Measurements from ENCODE around the gene HGD.
"Not testable (repeated sequence)": the region's sequence is repeated elsewhere in the genome, so short reads cannot be mapped to it uniquely, and the experiment has no call there.

Gene HGD

DNA sequence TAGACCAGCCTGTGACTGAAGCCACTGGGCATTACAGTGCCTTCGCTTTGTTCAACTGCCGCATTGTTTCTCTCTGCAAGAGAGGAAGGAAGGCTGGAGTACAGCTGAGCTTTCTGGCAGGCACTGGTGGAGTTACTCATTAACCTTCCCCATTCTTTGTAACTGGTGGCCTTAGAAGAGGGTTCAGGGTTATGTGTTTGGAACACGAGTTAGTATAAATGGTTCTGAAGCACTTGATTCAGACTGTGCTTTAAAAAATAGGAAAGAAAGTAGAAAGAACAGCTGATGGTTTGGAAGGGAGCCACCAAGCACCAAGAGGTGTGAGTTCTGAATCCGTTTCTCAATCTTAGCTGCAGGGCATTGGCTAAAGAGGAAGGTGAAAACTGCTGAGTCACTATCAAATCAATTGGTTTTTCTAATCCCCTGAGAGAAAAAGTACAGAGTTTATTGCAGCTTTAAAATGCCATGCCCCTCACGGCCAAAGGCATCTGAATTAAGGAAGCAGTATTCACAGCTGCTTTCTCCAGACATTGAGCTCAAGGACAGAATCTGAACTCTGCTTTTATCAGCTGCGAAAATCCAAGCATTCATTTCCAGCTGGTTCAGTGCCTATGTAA lies 3.6 kb downstream of the HGD start:
- no peak for DNase-seq

DNA sequence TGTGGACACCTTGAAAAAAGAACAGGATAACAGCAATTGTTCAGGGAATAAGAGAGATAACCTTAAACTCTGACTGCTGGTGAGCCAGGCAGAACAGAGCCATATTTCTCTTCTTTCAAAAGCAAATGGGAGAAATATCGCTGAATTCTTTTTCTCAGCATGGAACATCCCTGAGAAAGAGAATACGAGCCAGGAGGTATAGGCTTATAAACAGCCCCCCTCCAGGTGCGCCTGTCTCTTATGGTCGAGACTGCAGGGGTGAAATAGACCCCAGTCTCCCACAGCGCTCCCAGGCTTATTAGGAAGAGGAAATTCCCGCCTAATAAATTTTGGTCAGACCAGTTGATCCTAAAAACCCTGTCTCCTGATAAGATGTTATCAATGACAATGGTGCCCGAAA lies 4.8 kb downstream of the HGD start:
- DNase-seq = not testable (repeated sequence)

DNA sequence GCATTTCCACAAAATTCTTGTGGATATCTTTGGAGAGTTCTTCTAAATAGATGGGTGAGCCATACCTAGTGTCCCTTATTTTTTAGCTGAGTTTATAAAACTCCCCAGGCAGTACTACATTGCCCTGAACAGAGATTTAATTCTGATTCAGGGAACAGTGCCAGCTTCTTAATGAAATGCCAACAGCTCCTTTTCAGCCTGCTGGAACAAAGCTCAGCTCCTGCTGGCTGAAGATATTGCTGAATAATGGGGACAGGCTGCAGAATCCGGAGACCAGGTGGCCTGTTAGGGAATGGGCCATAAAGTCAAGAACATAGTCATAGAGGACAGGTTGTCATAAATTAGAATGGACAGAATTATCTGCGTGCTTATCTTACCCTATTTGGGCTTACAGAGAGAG lies 8.9 kb downstream of the HGD start:
- no peak for DNase-seq

DNA sequence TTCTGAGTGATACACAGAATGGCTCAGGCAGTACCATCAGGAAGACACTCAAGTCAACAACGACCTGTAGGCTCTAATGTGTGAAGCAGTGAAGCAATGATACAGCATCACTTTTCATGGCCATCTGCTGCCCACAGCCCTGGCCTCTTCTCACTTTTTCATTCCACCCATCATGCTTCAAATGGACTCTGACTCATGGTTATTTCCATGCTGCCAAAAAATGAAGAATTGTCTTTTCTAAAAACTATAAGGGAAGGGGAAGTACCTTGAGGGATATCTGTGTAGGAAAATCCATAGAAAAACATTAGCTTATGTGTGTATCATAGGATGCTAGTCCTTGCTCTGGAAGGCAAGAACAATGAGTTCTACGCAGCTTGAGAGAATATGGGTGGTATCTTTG lies 11.5 kb downstream of the HGD start:
- no peak for DNase-seq

DNA sequence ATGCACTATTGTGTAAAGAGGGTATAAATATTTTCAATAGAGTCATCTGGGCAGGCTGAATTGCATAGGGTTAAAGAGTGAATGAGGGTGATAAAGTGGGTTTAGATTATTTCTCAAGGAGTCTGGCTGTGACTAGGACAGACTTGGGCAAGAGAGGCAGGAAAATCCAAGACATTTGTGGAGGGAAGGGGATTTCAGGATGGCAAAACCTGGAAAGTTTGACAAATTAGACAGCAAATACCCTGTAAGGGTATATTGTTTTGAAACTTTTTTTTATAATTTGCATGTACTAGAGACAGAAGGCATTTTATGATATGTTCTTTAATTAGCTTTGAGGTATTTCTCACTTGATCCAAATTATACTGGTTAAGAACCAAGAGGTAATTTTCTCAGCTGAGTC lies 17.1 kb downstream of the HGD start:
- no peak for DNase-seq

DNA sequence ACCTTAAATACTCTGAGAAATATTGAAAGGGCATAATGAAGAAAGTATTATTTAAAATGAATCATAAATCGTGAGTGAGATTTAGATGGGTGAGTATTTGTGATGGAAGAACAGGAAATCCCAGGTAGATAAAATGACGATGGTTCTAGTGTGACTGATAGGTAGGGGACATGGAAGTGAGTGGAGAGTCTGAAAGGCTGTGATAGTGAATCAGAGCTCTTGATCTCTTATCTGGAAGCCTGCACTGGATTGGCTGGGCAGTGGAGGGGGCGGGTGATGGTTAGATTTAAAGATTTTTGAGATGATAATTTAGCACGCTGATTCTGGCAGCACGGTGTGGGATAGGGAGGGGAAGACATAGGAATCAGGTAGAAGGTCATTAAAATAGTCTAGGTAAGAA lies 20.1 kb downstream of the HGD start:
- DNase-seq = no peak

DNA sequence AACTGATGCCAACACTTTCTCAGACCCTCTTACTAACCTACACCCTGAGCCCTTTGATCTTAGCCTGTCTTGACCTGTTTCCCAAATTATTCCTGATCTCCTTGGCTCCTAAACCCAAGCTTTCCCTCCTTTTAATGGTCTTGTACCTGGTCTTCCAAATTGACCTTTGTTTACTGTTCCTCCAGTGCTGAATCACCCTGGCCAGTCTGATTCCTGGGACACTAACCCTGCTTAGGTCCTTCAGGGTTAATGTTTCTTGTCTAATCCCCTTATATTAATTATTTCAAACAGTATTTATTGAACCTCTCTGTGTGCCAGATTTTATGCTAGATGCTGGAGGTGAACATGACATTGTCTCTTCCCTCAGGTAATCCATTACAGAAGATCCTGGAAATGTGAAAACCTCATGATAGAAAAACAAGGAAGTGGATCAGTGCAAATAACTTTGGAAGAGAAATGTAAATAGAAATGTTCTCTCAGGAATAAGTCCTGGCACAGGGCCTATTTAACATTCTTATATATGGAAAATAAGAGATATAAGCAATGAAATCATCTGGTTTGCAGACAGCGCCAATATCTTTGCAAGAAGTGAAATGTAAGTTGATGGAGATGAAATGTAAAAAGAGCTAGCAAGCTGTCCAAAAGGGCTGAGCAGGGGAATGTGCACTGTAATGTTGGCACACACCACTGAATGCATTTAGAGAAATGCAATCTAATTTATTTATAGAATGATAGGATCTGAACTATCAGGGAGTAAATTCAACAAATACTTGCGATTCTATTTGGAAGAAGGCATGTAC lies 20.7 kb downstream of the HGD start:
- no peak for DNase-seq

DNA sequence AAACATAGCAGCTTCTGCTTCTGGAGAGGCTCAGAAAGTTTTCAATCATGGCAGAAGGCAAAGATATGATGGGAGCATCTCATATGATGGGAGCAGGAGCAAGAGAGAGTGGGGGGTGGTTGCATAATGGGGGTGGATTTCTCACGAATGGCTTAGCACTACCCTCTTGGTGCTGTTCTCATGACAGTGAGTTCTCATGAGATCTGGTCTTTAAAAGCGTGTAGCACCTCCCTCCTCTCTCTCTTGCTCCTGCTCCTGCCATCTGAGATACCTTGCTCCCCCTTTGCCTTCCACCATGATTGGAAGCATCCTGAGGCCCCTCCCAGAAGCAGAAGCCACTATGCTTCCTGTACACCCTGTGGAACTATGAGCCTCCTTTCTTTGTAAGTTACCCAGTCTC lies 22.2 kb downstream of the HGD start:
- DNase-seq = no peak

DNA sequence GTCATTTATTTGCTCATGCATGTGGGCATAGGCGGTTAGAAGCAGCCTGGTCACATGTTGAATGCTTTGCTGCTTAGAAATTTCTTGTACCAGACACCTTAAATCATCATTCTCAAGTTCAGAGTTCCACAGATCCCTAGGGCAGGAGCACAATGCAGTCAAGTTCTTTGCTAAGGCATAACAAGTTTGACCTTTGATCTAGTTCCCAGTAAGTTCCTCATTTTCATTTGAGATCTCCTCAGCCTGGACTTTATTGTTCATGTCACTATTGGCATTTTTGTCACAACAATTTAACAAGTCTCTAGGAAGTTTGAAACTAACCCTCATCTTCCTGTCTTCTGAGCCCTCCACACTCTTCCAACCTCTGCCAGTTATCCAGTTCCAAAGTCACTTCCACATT lies 22.8 kb downstream of the HGD start:
- DNase-seq = no peak

DNA sequence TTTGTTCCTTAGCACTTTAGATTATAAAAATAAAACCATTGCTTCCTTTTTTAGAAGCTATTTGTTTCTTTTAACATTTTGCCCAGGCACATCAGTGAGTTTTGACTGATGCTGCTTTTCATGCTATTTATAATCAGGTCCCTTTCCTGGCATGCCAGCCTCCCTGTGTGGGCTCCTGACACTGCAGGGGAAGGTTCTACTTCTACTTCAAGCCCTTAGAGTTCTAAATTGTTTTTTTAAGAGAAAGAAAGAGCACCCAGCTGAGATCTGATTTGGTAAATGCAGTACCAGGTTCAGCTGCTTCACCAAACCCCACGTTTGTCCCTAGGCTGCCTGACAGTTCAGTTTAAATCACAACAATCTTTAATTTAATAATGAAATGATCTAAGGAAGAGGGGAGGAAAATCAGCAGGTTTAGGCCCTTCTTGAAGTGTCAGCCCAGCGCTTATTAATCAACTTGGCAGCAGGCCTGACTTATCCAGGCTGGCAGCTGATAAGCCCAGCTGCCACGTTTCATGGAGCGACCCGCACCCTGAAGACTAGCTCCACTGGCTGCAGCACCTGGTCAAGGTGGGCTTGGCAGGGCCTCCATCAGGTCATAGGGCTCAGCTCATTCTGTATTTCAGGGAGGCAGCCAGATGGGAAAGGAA lies 29.0 kb downstream of the HGD start:
- DNase-seq = no peak

DNA sequence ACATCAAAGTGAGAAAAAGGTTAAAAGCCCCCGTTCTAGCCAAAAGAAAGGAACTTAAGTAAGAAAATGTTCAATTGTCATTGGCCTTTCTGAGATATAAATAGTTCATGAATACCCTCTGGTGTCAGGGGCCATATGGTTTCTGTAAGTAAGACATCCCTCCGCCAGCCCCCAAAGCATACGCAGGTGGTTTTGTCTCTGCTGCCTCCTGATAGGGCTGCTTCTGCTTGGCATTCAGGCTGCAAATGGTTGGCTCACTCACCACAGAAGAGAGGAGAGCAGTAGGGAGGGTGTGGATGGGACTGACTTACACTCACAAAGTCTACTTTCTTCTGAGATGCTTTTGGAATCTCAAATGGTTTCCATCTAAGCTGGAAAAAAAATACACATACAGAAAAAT lies 29.8 kb downstream of the HGD start:
- no peak for DNase-seq

DNA sequence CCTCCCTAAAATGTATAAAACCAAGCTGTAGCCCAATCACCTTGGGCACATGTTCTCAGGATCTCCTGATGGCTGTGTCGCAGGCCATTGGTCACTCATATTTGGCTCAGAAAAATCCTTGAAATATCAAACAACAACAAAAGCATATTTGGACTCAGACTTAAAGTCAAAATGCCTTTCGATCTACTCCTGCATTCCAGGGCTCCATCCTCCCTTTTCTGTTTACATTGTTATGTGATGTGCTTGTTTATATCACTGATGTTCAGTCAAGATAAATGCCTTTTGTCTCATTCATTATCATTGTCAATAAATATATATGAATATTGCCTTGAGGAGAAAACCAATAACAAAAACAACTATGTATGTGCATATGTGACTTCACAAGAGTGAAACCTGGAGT lies 31.7 kb downstream of the HGD start:
- no peak for DNase-seq

DNA sequence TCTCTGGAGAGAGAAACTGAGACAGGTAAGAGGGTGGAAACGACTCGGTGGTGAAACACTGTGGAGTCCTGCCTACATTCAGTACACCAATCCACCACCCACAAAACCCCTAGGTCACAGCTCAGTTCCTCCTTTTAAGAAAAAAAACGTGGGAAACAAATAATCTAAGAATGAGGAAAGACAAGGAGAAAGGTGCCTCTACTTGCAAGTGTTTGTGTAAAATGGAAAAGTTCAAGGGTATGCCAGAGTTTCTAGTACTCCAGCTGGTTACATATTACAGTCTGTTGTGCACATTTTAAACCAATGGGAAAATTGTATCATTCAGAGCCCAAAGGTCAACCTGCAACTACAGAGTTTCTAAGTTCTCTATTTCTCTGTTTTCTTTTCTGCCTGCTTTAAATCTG lies 32.2 kb downstream of the HGD start:
- DNase-seq = no peak

DNA sequence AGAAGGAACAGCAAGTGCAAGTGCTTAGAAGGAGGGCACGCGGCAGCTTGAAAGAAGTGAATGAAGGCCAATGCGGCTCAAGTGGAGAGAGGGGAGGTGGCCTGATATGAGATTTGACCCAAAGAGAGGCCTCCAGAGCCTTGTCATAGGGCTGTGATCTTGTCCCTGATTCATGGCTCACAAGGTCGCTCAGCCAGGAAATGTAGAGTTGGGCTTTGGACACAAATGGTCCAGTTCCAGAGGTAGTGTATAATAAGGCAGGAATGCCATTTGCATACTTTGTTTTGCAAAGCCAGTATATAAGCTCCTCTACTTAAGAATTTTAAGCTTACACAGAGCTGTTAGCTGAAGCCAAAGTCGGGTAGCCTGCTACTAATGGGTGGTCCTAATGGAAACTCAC lies 33.7 kb downstream of the HGD start:
- DNase-seq = no peak

DNA sequence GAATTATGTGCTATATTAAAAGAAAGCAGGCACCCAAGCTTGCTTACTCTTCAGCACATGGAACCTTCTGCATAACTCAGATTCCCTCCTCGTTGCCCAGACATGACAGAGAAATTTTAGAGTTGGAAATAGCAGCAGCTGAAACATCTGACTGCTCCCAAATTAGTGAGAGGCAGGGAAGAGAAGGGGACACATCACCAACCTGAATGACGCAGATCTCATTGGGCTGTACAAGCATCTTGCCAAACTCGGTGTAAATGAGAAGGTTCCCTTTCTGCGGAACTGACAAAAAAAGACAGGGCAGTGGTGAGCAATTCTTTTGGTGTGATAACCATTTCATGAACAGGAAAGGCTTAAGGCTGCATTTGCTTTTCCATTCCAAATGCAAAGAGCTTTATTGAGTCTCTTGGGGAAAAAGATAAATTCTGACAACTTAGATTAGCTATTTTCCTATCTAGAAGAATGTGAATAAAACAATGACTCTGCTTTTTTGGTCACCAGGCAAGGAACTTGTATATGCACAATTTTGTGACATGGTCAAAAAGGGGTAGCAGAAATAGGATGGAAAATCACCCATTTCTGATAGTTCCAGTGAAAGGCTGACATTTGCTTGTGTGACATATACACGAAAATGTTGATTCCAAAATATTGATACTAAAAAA lies 35.1 kb downstream of the HGD start:
- no peak for DNase-seq

DNA sequence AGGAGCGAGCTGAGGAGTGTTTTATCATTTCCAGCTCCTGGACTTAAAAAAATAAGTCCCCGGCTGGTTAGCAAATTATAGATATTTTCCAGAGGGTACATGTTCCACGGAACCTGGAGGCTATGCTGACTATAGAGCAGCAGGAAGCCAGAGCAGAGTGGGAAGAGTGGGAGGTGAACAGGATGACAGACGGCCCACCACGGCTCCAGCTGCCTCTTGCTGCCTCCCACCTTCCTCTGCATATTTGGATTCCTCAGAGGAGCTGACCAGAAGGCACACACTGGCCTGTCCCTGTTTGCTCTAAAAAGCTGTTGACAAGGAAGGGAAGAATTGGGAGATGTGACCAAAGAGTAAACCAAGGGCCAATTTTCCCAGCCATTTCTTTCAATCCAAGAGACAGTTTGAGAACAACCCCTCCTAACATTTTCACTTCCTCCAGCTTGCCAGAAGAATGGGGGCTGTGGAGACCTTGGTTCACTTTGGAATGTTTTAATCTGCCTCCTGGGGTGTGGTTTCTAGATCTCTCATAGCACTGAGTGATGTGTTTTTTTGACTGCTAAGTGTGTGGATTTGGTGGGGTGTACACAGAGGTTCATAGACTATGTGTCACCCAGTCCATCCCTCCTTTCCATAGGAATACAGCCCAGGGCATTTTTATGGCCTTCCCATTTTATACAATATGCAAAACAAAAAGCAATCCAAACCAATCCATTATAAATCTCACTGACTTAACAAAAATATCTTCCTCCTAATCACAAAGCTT lies 36.8 kb downstream of the HGD start:
- DNase-seq = no peak

DNA sequence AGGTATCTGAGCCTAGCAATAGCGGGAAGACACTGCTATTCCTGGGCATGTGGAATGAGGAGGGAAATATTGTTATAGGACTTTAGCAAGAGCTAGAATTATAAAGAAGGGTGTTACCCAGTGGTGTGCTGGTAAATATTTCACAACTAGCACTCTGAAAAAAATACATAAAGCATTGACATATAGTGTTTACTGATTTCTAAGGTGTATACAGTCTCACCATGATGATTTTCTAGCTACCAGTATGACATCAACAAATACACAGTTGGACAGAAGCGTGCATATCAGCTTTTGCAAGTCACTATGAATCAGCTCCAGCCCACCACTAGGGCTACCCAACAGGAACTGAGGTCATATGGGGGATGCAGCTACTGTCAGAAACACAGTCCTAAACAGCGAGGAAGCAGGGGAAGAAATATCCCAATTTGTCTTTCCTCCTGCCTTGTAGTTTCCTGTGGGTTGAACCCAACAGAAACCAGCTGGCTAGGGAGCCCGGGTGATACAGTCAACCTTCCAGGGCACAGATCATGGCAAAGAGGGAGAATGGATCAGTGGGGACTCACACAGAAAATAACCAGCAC lies 39.6 kb downstream of the HGD start:
- no peak for DNase-seq

DNA sequence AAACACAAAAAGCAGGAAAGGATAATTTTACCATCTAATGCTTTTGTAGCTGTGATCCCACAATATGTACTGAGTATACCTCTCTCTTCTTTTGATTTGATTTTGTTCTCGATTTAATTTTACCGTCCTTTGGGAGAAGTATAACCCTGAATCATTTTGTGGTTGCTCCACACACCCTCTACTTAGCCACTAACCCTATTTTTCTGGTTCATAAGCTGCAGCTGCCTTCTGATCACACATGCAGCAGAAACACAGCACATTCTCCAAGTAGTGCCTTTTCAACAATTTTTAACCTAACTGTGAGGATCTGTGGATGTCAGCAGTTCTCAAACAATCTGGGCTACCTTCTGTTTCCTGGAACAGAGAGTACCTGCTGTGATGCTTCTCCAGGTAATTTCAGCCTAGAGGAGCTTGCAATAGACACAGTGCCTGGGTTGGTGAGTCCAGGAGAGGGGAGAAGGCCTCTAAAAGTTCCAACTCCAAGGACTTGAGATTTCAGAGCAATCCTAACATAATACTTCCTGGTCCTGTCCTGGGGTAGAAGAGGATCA lies 40.3 kb downstream of the HGD start:
- DNase-seq = no peak

DNA sequence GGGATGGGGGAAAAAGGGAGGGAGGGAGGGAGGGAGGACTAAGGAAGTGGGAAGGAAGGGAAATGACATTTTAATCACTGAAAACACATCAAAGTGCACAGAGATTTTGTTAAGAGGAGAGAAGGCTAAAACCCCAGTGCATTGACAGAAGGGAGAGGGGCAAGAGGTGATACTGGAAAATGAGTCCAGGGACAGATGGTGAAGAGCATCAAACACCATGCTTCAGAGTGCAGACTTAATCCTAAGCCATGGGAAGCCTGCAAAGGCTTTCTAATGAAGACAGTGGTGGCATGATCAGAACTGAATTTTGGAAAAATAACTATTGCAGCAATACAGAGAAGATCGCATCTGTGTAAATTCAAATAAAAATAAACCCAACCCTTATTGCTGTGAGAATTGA lies 41.8 kb downstream of the HGD start:
- no peak for DNase-seq

DNA sequence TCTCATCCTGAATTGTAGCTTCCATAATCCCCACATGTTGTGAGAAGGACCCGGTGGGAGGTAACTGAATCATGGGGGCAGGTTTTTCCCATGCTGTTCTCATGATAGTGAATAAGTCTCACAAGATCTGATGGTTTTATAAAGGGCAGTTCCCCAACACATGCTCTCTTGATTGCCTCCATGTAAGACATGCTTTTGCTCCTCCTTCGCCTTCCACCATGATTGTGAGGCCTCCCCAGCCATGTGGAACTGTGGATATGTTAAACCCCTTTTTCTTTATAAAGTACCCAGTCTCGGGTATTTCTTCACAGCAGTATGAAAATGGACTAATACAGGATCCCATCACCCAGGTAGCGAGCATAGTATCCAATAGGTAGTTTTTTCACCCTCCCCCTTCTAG lies 43.2 kb downstream of the HGD start:
- not testable (repeated sequence) for DNase-seq

DNA sequence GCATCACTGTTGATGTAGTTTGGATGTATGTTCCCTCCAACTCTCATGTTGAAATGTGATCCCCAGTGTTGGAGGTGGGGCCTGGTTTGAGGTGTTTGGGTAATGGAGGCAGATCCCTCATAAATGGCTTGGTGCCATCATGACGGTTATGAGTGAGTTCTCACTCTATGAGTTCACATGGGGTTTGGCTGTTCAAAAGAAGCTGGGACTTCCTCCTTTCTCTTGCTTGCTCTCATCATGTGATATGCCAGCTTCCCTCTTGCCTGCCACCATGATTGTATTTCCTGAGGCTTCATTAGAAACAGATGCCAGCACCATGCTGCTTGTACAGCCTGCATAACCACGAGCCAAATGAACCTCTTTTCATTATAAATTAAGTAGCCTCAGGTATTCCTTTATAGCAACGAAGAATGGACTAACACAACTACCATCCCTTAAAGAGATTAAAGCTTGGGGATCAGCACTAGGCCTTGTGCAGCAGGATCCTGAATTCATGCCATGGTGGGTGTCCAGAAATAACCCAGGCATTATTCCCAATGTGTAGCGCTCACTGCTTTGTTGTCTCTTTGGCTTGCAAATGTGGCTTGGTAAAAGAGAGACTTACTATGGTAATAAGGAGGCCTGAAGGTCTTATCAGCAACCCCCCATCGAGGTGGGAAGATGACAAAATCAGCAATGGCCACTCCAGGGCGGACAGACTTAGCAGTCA lies 44.0 kb downstream of the HGD start:
- no peak for DNase-seq

All from activated CD4-positive, alpha-beta T cell treated with anti-CD3 and anti-CD28 coated beads, Interleukin-2, amount 50 U/mL, for 4 hours (primary cell).